ENCODE measurements around the gene ATXN3. TPM values are rescaled to one million over a fixed set of nuclear protein-coding genes. Genes with fewer than 3 reads are reported as not detected.

ATXN3 gene
- total and polyA plus RNA-seq, 2 of the 13 experiments (the other 11 are each of a cell fraction or from before 2014, with no cell fraction given), result 14.9 to 17.3 TPM

DNA sequence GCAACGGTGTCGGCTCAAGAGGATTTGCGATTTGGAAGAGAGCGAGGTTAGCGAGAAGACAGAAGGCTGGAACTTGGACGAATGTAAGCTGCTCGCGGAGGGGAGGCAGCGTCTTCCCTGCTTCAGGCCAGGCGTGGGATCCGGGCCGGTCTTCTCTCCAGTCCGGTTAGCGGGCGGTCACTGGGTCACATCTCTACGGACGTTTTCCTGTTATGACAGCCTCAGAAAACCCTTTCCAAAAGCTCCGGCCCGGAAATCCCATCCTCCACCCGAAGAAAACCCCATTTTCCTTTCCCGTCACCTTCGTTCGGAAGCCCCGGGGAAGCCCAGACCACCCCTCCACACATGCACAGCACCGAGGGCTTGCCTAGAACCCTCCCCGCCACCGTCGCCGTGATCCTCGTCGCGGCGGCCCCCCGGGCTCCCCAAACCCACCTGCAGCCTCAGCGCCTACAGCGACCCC lies 14.9 kb upstream of the ATXN3 start (continued):
- TF ChIP-seq KLF13 (CRISPR knock-in tag; IDR thresholded peaks at IDR 0.05) (no peak), ZNF660 (CRISPR knock-in tag; IDR thresholded peaks at IDR 0.05; ENCODE audit: borderline replicate concordance, low read depth) (0 out of 2 replicates have a peak, but pooled peaks have one; percentile 7), ZNF761 (CRISPR knock-in tag; conservative IDR thresholded peaks at IDR 0.05) (no peak), MLLT10 (CRISPR knock-in tag; IDR thresholded peaks at IDR 0.05) (no peak), ZNF343 (CRISPR knock-in tag; IDR thresholded peaks at IDR 0.05) (no peak), TAF1 (CRISPR knock-in tag; IDR thresholded peaks at IDR 0.05) (peak; percentile 60; the same call in 1 of the 2 replicates), ZBTB7A (CRISPR knock-in tag; IDR thresholded peaks at IDR 0.05) (0 out of 2 replicates have a peak, but pooled peaks have one; percentile 46), REXO4 (CRISPR knock-in tag; IDR thresholded peaks at IDR 0.05; ENCODE audit: borderline replicate concordance) (0 out of 2 replicates have a peak, but pooled peaks have one; percentile 27), ZFP90 (CRISPR knock-in tag; IDR thresholded peaks at IDR 0.05; ENCODE audit: borderline replicate concordance) (no peak), ZNF558 (CRISPR knock-in tag; IDR thresholded peaks at IDR 0.05; ENCODE audit: borderline replicate concordance) (0 out of 2 replicates have a peak, but pooled peaks have one; percentile 17), ZNF160 (CRISPR knock-in tag; IDR thresholded peaks at IDR 0.05) (peak; percentile 10; the same call in 1 of the 2 replicates)
- TF ChIP-seq, protein P1, sequence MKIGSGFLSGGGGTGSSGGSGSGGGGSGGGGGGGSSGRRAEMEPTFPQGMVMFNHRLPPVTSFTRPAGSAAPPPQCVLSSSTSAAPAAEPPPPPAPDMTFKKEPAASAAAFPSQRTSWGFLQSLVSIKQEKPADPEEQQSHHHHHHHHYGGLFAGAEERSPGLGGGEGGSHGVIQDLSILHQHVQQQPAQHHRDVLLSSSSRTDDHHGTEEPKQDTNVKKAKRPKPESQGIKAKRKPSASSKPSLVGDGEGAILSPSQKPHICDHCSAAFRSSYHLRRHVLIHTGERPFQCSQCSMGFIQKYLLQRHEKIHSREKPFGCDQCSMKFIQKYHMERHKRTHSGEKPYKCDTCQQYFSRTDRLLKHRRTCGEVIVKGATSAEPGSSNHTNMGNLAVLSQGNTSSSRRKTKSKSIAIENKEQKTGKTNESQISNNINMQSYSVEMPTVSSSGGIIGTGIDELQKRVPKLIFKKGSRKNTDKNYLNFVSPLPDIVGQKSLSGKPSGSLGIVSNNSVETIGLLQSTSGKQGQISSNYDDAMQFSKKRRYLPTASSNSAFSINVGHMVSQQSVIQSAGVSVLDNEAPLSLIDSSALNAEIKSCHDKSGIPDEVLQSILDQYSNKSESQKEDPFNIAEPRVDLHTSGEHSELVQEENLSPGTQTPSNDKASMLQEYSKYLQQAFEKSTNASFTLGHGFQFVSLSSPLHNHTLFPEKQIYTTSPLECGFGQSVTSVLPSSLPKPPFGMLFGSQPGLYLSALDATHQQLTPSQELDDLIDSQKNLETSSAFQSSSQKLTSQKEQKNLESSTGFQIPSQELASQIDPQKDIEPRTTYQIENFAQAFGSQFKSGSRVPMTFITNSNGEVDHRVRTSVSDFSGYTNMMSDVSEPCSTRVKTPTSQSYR (CRISPR knock-in tag; IDR thresholded peaks at IDR 0.05; ENCODE audit: borderline replicate concordance), result no peak
- TF ChIP-seq, protein P2, sequence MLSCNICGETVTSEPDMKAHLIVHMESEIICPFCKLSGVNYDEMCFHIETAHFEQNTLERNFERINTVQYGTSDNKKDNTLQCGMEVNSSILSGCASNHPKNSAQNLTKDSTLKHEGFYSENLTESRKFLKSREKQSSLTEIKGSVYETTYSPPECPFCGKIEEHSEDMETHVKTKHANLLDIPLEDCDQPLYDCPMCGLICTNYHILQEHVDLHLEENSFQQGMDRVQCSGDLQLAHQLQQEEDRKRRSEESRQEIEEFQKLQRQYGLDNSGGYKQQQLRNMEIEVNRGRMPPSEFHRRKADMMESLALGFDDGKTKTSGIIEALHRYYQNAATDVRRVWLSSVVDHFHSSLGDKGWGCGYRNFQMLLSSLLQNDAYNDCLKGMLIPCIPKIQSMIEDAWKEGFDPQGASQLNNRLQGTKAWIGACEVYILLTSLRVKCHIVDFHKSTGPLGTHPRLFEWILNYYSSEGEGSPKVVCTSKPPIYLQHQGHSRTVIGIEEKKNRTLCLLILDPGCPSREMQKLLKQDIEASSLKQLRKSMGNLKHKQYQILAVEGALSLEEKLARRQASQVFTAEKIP (CRISPR knock-in tag; IDR thresholded peaks at IDR 0.05; ENCODE audit: borderline replicate concordance), result no peak
- TF ChIP-seq, protein P3, sequence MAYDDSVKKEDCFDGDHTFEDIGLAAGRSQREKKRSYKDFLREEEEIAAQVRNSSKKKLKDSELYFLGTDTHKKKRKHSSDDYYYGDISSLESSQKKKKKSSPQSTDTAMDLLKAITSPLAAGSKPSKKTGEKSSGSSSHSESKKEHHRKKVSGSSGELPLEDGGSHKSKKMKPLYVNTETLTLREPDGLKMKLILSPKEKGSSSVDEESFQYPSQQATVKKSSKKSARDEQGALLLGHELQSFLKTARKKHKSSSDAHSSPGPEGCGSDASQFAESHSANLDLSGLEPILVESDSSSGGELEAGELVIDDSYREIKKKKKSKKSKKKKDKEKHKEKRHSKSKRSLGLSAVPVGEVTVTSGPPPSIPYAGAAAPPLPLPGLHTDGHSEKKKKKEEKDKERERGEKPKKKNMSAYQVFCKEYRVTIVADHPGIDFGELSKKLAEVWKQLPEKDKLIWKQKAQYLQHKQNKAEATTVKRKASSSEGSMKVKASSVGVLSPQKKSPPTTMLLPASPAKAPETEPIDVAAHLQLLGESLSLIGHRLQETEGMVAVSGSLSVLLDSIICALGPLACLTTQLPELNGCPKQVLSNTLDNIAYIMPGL (CRISPR knock-in tag; IDR thresholded peaks at IDR 0.05; ENCODE audit: borderline replicate concordance in 1 of 2, low read depth in 1 of 2), result 0 out of 4 replicates have a peak, but pooled peaks of 1 of the 2 experiments have one; percentile 4
- TF ChIP-seq, protein P4, sequence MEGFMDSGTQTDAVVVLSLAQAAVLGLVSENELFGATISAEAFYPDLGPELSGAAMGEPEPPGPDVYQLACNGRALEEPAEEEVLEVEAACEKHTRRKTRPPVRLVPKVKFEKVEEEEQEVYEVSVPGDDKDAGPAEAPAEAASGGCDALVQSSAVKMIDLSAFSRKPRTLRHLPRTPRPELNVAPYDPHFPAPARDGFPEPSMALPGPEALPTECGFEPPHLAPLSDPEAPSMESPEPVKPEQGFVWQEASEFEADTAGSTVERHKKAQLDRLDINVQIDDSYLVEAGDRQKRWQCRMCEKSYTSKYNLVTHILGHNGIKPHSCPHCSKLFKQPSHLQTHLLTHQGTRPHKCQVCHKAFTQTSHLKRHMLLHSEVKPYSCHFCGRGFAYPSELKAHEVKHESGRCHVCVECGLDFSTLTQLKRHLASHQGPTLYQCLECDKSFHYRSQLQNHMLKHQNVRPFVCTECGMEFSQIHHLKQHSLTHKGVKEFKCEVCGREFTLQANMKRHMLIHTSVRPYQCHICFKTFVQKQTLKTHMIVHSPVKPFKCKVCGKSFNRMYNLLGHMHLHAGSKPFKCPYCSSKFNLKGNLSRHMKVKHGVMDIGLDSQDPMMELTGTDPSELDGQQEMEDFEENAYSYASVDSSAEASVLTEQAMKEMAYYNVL (CRISPR knock-in tag; IDR thresholded peaks at IDR 0.05; ENCODE audit: borderline replicate concordance), result no peak
- TF ChIP-seq, protein P5, sequence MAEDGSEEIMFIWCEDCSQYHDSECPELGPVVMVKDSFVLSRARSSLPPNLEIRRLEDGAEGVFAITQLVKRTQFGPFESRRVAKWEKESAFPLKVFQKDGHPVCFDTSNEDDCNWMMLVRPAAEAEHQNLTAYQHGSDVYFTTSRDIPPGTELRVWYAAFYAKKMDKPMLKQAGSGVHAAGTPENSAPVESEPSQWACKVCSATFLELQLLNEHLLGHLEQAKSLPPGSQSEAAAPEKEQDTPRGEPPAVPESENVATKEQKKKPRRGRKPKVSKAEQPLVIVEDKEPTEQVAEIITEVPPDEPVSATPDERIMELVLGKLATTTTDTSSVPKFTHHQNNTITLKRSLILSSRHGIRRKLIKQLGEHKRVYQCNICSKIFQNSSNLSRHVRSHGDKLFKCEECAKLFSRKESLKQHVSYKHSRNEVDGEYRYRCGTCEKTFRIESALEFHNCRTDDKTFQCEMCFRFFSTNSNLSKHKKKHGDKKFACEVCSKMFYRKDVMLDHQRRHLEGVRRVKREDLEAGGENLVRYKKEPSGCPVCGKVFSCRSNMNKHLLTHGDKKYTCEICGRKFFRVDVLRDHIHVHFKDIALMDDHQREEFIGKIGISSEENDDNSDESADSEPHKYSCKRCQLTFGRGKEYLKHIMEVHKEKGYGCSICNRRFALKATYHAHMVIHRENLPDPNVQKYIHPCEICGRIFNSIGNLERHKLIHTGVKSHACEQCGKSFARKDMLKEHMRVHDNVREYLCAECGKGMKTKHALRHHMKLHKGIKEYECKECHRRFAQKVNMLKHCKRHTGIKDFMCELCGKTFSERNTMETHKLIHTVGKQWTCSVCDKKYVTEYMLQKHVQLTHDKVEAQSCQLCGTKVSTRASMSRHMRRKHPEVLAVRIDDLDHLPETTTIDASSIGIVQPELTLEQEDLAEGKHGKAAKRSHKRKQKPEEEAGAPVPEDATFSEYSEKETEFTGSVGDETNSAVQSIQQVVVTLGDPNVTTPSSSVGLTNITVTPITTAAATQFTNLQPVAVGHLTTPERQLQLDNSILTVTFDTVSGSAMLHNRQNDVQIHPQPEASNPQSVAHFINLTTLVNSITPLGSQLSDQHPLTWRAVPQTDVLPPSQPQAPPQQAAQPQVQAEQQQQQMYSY (CRISPR knock-in tag; IDR thresholded peaks at IDR 0.05), result peak; percentile 37

Data from HepG2 (cell line).